HEK293T (cell line): ENCODE measurements around the gene SYT12.

Source experiments
- ARNT ChIP-seq: fragments of 450-650 bp; IDR thresholded peaks from 2 replicates; pipeline ENCODE4 v1.6.1; 2017; ENCODE audit warnings: mild to moderate bottlenecking
- BHLHE40 ChIP-seq: fragments of 450-650 bp; IDR thresholded peaks from 2 replicates; pipeline ENCODE4 v1.6.1; 2016; ENCODE audit warnings: mild to moderate bottlenecking, moderate library complexity, borderline replicate concordance
- CTBP1 ChIP-seq: fragments of 450-650 bp; IDR thresholded peaks from 2 replicates; pipeline ENCODE4 v1.6.1; 2016; ENCODE audit warnings: borderline replicate concordance
- FOXM1 ChIP-seq: fragments of 450-650 bp; IDR thresholded peaks from 2 replicates; pipeline ENCODE4 v1.6.1; 2017; ENCODE audit warnings: mild to moderate bottlenecking, borderline replicate concordance
- NFRKB ChIP-seq: fragments of 450-650 bp; IDR thresholded peaks from 2 replicates; pipeline ENCODE4 v1.6.1; 2016; ENCODE audit warnings: mild to moderate bottlenecking, moderate library complexity
- PKNOX1 ChIP-seq: fragments of 450-650 bp; IDR thresholded peaks from 2 replicates; pipeline ENCODE4 v1.6.1; 2016
- SP1 ChIP-seq: fragments of 450-650 bp; IDR thresholded peaks from 2 replicates; pipeline ENCODE4 v1.6.1; 2017
- SUZ12 ChIP-seq: fragments of 450-650 bp; IDR thresholded peaks from 2 replicates; pipeline ENCODE4 v1.6.1; 2016; ENCODE audit warnings: mild to moderate bottlenecking
- TARDBP ChIP-seq: fragments of 450-650 bp; IDR thresholded peaks from 2 replicates; pipeline ENCODE4 v1.6.1; 2016
- ZNF384 ChIP-seq: fragments of 450-650 bp; IDR thresholded peaks from 2 replicates; pipeline ENCODE4 v1.6.1; 2016

- TF ChIP-seq FOXM1 (no peak), BHLHE40 (no peak), ARNT (no peak), NFRKB (no peak), ZNF384 (no peak), PKNOX1 (no peak), CTBP1 (no peak), SP1 (no peak), TARDBP (no peak), SUZ12 (no peak)
These were observed 29.1 kb downstream of the SYT12 start for GRCh38 chr11:67051945-67052488.
